Inferior parietal cortex (tissue), 1 donor: Measurements from ENCODE around the gene RAMP1.

ENCODE experiments used
- DNase-seq: peaks from one replicate; pipeline ENCODE4 v3.0.0-alpha.2; 2016; ENCODE audit errors: extremely low spot score

The RAMP1 gene

DNA sequence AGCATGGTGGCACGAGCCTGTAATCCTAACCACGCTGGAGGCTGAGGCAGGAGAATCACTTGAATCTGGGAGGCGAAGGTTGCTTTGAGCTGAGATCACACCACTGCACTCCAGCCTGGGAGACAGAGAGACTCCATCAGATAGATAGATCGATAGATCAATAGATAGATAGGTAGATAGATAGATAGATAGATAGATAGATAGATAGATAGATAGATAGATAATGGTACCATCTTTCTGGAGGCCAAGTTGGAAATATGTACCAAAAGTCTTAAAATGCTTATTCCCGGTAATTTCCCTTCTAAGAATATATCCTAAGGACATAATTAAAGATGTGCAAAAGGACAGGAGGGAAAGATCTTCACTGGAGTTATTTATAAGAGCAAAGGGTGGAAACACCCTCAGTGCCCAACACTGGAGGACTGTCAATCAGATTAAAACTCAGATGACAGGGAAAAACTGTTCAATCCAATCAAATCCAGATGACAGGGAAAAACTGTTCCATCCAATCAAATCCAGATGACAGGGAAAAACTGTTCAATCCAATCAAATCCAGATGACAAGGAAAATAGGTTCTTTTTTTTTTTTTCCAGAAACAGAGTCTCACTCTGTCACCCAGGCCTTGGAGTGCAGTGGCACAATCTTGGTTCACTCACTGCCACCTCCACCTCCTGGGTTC, 58.4 kb downstream of the RAMP1 start:
- DNase-seq, result no peak

DNA sequence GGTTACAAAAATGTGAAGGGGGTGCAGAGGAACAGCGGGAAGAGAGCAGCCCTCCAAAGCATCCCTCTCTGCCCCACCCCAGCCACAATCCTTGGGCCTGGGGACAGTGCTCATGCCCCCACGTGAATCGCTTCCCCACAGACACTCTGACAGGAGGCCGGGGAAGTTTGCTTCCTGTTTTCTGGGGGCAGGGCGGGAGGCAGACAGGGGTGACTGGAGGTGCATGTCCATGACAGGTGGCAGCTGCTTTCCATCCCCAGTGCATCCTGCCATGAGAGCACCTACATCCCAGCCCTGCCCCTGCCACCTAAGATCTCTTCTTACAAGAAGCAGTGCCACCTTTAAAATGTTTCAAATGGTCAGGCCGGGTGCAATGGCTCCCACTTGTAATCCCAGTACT, 60.2 kb downstream of the RAMP1 start:
- DNase-seq, result no peak

- no peak for DNase-seq
Observed at GRCh38 chr2:237920673-237921072, 61.2 kb downstream of the RAMP1 start.

DNA sequence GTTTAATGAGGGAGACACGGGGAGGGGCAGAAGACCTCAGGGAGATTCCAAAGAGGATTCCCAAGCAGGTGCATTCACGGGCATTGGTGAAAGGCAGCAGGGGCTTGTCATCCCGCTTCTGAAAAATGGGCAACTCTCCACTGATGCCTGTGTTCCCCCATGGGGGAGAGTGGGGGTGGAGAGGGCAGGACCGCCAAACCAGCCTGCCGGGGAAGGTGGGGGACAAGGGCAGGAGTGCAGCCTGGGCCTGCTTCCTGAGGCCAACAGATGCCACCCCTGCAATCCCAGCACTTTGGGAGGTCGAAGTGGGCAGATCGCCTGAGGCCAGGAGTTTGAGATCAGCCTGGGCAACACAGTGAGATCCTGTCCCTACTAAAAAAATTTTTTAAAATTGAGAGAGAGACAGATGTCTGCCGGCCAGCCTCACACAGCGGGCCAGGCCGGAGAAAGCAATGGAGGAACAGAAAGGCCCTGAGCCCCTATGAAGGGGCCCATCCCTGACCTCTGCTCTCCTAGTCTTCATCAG, 62.6 kb downstream of the RAMP1 start:
- no peak for DNase-seq

GRCh38 chr2:237922641-237923361, 63.4 kb downstream of the RAMP1 start:
- DNase-seq, result no peak

DNA sequence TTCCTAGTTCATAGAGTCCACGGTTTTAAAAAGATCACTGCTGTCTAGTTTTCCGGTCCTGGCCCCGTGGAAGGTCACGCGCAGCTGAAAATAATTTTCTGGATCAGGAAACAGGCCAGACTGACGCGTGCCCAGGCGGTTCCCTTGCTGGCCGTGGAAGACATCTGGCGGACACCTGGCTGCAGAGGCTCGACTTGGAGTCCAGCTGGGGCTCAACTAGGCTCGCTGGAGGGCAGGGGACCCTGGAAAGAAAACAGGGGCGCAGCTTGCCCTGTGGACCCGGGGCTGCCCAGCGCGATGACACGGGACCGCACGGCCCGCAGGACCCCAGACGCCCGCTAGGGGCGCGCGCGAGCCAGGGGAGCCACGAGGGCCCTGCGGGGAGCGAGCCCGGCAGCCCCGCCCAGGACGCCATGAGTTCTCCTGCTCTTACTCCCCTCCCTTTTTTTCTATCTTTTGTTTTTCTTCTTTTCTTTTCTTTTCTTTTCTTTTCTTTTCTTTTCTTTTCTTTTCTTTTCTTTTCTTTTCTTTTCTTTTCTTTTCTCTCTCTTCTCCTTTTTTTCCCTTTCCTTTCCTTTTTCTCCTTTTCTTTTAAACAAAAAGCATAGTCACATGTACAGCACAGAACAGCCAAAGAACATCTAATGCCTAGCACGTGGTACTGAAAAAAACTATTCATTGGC, 64.2 kb downstream of the RAMP1 start:
- no peak for DNase-seq

DNA sequence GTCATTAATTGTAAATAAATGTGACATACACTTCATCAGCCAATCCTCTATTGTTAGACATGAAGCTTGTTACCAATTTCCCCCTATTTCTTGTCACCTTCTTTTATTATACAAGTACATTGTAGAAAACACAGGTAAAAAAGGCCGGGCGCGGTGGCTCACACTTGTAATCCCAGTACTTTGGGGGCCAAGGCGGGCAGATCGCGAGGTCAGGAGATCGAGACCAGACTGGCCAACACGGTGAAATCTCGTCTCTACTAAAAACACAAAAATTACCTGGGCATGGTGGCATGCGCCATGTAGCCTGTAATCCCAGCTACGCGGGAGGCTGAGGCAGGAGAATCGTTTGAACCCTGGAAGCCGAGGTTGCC, 64.7 kb downstream of the RAMP1 start:
- no peak for DNase-seq

DNA sequence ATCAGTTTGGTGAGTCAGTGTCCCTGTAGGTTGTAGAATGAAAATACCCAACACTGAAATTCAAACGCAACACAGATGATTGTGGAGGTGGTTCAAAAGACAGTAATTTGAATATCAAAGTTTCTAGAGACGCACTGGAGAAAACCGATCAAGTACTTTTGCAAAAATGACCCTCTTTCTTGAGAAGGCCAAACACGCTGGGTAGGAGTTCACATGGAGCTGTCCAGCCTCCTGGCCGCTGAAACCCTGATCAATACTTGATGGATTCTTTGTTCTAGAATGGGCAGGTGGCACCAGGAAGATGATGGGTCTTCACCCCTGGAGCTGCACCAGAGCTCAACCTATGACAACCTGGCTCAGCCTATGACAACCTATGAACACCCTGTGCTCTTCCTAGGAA, 67.7 kb downstream of the RAMP1 start:
- DNase-seq, result peak; percentile 24

- no peak for DNase-seq
Observed at GRCh38 chr2:237927986-237928385, 68.6 kb downstream of the RAMP1 start.

DNA sequence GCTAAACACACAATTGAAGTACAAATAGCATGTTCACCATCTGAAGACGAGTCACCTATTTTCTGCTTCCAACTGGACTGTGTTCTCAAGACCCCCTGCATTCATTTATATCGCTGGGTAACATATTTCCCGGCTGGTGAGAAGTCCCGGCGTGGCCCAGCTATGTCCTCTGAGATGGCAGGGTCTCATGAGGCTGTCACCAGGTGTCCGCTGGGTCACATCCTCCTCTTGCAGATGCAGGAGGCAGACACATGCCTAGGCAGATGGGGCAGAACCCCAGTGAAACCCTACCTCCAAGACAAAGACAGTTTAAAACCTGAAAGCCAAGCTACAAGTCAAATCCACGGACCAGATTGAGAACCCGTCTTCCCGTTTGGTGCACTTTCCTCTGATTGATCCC, 70.6 kb downstream of the RAMP1 start:
- no peak for DNase-seq

DNA sequence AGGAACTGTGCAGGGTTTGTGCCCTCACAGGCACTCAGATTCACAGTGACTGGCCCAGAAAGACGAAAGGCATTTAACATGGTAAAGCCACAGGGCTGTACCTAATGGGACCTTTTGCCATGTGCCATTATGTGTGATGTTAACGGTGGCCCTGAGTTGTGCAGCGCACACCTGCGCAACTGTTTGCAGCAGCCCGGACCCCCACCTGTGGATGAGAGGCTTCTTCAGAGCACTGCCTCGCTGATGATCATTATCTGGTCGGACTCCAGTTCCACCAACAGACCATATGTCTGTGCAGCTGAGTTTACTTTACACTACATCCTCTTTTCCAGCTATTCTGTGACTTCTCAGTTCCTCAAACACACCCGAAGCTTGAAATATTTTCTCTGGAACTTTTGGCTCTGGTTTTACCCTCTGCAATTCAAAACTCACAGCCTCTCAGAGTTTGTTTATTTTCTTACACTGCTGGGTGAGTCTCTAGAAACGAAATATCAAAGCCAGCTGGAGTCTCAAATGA, 71.8 kb downstream of the RAMP1 start:
- DNase-seq, result peak; percentile 61

- DNase-seq, result no peak
Observed at GRCh38 chr2:237932731-237933131, 73.3 kb downstream of the RAMP1 start.

- DNase-seq, result no peak
Observed at GRCh38 chr2:237934186-237934585, 74.8 kb downstream of the RAMP1 start.

- no peak for DNase-seq
Observed at GRCh38 chr2:237935740-237936452, 76.5 kb downstream of the RAMP1 start.

DNA sequence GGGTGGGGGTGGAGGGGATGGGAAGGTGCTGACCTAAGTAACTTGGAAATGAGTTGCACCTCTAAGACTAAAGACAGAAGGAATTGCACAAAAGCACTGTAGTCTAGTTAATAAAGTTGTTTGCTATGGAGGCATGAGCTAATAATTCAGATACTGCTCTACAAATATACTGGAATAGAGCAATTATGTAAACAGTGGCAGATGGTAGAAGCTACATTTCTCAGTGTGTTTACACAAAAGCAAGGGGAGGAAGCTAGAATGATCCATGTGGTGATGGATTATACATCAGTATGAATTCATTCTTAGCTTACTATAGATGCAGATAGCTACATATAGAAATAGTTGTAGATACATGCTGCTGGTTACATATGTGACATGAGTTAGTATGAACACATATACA, 79.8 kb downstream of the RAMP1 start:
- DNase-seq, result no peak

DNA sequence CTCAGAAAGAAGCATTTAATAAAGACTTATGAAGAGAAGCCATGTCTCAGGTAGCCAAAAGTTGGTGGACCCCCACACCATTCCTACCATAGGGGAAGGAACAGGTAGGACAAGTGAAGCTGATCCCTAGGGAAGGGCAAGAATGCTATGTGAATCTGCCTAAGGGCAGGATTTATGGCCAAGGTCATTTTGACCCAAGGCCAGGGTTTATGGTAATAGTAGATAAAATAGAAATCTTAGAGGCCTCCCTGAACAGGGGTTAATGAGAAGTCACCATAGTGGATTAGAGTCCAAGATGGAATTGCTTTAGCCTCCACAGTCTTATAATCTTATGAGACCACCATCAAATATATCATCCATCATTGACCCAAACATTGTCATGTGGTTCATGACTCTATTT, 81.4 kb downstream of the RAMP1 start:
- no peak for DNase-seq

DNA sequence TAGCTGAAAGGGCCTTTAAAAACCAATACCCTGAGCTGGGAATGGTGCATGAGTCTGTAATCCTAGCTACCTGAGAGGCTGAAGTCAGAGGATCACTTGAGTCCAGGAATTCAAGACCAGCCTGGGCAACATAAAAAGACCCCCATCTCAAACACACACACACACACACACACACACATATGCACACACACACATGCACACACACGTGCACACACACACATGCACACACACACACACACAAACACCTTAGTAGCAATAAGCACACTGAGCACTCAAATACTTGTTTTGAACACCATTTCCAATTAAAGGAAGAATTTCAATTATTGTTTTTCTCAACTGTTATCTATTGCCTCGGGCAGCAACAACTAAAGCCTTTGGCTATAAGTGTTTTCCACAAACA, 81.8 kb downstream of the RAMP1 start:
- DNase-seq, result no peak

DNA sequence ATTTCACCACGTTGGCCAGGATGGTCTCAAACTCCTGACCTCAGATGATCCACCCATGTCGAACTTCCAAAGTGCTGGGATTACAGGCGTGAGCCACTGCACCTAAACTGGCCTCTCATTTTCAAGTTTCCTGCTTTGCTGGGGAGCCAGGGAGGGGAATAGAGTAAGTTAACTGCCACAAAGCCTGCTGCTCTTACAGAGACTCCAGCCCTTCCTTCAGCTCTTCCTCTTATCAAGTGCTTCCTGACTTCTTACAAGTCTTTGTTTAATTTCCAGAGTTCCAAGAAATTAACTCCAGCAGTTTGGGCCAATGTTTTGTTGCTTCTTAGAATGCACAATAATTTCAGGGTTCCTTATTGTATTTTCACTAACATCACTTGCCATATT, 83.1 kb downstream of the RAMP1 start:
- no peak for DNase-seq

DNA sequence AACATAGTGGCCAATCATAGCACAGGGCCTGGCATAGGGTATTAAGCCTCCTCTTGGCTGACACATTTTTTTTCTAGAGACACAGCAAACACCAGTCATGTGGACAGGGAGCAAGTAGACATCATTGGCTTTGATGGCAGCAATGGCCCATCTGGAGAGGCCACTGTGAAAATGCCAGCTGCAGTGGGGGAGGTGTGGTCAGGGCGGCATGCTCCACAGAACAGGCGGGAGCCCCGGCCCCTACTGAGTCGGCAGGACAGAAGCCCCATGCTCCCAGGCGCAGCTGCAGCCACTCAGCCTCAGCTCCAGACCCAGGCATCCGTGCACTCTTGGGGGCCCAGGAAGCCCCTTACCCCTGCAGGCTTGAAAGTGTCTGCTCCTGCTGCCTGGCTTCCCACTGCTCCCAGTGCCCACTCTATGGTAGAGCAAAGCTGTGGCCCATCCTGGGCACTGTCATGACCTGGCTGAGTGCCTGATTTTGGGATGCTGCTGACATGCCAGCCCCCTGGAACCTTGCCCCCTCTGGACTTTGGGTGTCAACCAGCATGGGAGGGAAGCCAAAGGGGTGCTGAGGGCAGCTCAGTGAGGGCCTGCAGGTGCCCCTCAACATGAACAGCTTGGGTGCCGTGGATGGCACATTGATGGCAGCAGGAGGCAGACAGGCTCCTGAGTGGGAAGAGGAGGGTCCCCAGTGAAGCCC, 84.1 kb downstream of the RAMP1 start:
- no peak for DNase-seq

DNA sequence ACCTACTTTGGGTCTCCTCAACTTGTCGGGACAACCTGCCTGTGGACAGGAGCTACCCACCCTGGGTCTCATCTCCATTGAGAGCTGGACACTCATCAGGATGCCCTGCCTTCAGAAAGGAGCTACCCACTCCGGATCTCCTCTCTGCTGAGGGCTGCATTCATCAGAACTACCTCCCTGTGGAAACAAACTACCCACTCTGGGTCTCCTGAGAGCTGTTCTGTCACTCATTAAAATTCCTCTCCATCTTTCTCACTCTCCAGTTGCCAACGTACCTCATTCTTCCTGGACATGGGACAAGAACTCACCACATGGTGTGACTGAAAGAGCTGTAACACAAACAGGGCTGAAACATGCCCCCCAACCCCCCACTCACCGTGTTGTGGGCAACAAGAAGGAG, 84.9 kb downstream of the RAMP1 start:
- DNase-seq, result no peak

GRCh38 chr2:237946423-237946822, 87.0 kb downstream of the RAMP1 start:
- no peak for DNase-seq
